GM18951 (cell line): ENCODE measurements around the gene ANO4.

Experiments
- POLR2A ChIP-seq: IDR thresholded peaks from 4 replicates; pipeline ENCODE4 v1.6.1; 2011; ENCODE audit warnings: mild to moderate bottlenecking; ENCODE audit not compliant: insufficient read length, insufficient read depth; ENCODE audit errors: extremely low read depth
- in situ Hi-C: fragments of 300-500 bp; cut with MboI; formaldehyde crosslinking; loops from one replicate; pipeline ENCODE4 v1.12.0; 2022; ENCODE audit warnings: low sequenced_read_pairs, mixed read lengths, inconsistent platforms; ENCODE audit not compliant: unreplicated experiment

ANO4 gene

GRCh38 chr12:100795174-100795799 is 711 bp downstream of the ANO4 start:
- in situ Hi-C loops = no loop called here

DNA sequence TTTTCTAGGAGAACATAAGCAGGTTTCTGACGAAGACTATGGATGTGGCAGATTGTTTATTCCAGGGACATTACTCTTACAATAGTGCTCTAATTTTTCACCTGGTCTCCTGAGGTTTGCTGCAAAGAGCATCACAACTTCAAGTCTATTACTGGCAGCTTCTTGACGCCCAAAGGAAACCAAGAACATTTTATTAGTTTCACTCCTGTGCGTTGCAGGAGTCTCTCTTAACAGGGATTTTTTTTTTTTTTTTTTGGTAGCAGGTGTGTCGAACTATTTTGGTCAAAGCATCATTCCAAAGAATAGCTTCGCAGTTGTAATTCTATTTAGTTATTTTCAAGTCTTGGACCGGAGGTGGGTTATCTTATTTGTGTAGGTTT is 1.2 kb downstream of the ANO4 start:
- in situ Hi-C loops = no loop called here

More at GRCh38 chr12:100795174-100795799, 711 bp downstream of the ANO4 start:
- TF ChIP-seq POLR2A = no peak

DNA sequence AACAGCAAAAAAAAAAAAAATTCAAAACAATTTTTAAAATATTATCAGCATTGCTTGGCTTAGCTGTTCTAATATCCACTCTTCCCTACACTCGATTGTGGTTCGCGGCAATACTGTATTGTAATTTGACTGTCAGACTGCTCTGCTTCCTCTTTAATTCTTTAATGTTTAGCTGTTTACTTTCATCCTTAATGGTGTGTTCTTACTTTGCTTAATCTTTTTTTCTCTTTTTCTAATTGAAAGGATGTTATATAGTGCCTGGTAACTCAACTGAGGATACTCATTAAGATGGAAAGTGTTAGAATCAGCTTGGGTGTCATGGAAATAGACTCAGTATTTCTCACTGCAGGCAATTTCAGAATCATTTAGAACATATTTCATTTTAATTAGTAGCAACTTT is 2.0 kb downstream of the ANO4 start:
- in situ Hi-C loops = no loop called here
- TF ChIP-seq POLR2A = no peak

More for the DNA sequence above, 1.2 kb downstream of the ANO4 start:
- no peak for TF ChIP-seq POLR2A

DNA sequence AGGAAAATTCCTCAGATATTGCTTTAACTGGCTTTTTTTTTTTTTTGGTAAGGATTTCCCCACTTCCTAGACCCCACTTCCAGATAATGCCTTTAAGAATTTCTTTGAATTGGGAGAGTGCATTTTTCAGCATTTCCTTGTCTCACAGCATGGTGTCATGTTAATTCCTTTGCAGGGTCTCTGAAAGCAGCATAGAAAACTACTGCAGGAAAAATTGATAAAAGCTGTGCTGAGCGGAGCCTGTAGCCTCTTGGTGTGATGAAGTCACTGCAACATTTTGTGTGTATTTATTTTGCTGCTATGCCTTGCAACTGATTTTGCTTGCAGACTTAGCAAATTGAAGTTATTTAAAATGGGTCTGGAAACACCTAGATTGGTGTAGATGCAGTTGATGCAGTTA is 2.7 kb downstream of the ANO4 start:
- no peak for TF ChIP-seq POLR2A
- in situ Hi-C loops = no loop called here

DNA sequence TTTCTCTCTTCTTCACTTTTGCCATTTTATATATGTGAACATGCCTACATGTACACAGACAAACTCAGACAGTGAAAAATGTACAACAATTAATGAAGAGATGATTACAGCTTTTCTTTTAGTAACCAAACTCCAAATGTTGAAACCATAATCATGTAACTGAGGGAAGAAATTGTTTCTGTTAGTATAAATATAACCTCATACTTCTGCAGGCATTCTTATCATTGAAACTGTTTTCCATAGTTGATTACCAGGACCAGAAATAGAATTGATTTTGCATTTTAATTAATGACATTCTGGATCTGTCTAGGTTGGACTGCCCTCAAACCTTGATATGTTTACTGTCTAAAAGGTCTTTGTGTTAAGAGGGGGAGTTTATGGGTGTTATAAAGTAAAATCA is 3.2 kb downstream of the ANO4 start:
- in situ Hi-C loops = no loop called here
- no peak for TF ChIP-seq POLR2A

DNA sequence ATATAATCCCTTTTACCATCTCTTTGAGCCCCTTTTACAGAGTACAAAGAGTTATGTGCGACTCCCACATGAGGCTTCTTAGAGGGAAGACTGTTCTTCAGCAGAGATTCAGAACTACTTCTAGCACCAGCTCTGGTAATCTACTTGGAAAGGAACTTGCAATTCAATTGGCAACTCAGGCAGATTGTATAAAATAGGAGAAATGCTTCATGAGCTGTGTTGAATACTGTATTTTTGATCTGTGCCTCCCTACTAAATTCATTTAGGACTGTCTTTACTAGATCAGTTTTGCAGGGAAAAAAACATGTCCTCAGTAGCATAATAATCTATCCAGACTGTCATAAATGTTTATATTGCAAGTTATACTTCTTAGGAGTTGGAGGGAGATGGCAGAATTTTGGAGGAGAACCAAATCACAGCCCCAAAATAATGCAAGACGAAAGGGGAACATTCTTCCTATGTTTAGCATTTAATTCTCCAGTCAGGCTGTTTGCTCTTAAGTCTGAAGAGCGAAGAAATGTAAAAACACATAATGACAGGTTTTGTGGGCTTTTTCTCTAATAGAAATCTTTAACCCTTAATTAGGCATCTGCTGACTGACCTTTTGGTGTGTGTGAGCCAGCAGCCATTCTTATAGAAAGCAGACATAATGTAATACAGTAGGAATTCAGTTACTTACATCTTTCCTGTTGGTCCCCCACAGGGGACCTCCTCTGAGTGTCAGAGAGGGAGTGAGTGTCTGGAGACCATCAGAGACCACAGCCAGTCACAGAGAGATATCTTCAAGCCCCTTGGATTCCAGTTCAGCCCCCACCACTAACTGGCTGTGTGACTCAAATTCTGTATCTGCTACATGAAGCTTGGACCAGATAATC is 3.9 kb downstream of the ANO4 start:
- in situ Hi-C loops = no loop called here
- no peak for TF ChIP-seq POLR2A

GRCh38 chr12:100799770-100800169 is 5.2 kb downstream of the ANO4 start:
- TF ChIP-seq POLR2A = no peak
- in situ Hi-C loops = no loop called here

- in situ Hi-C loops = no loop called here
- no peak for TF ChIP-seq POLR2A
Observed at GRCh38 chr12:100800723-100801122, 6.1 kb downstream of the ANO4 start.

DNA sequence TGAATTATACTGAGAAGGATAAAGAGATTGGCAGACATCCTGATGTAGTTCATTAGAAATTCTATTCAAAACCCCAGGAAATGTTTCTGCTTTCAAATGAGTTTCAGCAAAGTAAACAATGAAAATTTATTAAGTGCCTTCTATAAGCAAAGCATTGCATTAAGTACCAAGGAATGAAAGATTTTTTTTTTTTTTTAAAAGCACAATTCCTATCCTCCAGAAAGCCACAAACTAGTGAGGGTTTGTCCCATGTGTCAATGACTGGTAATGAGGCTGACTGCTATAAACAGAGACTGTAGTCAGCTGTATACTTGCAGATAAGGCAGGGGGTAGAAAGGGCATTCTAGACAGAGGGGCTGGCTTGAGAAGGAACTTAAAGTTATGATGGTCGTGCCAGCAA is 6.7 kb downstream of the ANO4 start:
- no peak for TF ChIP-seq POLR2A
- in situ Hi-C loops = no loop called here

GRCh38 chr12:100808777-100809176 is 14.2 kb downstream of the ANO4 start:
- in situ Hi-C loops = no loop called here

DNA sequence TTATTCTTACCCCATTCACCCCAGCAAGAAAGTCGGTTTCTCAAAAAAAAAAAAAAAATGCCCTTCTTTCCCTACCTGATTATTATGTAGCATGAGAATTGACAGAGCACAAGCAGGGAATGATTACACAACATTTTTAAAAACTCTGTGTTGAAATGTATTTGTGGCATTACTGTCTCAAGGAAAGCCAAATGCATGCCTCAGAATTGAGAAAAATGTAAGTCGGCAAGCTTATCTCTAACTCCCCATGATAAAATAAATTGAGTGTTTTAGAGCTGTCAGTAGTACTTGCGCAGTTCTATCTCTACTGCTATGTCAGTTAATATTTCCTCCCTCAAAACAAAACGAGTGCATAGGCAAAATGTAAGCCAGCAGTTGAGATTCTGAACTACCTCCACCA is 25.7 kb downstream of the ANO4 start:
- TF ChIP-seq POLR2A = no peak
- in situ Hi-C loops = no loop called here

More at GRCh38 chr12:100808777-100809176, 14.2 kb downstream of the ANO4 start:
- TF ChIP-seq POLR2A = no peak

DNA sequence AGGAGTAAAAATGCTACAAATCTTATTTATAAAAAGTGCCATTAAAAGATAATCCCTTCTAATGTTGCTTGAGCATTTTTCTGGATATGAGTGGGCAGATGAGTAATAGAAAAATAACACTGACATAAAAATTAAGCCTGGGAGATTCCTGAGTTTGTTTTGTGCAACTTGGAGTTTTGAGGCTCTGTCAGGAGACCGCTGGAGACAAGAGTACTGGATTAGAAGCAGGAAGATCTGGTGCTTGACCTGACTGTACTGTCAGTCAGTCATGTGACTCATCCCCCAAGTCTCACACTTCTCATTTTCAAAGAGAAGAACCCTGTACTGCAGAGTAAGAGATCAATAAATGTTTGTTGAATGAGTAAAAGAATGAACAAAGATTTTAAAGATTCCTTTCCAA is 29.4 kb downstream of the ANO4 start:
- no peak for TF ChIP-seq POLR2A
- in situ Hi-C loops = no loop called here

DNA sequence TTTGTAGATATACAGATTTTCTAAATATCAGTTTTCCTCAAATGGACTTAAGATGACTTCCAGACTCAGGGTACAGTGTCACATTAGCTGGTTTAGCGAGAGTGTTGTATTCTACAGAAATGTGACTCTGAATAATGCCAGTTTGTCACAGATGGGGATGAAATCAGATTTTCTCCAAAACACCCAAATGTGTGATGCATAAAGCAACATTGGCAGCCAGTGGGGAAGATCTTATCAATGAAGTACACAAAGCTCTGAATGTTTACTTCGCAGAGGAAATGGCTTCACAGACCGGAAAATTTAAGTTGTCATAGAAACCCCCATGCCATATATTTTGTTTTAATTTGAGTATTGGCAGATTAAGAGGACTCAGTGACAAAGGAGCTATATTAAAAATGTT is 29.9 kb downstream of the ANO4 start:
- no peak for TF ChIP-seq POLR2A
- in situ Hi-C loops = no loop called here

GRCh38 chr12:100826323-100826722 is 31.7 kb downstream of the ANO4 start:
- no peak for TF ChIP-seq POLR2A
- in situ Hi-C loops = no loop called here
